Globus pallidus (tissue), 1 donor: ENCODE data around the gene GJD4.

ENCODE experiments used
- DNase-seq: peaks from one replicate; pipeline ENCODE4 v3.0.0-alpha.2; 2015; ENCODE audit warnings: low spot score

The GJD4 gene

GRCh38 chr10:35579116-35579515 lies 26.0 kb upstream of the GJD4 start:
- no peak for DNase-seq

DNA sequence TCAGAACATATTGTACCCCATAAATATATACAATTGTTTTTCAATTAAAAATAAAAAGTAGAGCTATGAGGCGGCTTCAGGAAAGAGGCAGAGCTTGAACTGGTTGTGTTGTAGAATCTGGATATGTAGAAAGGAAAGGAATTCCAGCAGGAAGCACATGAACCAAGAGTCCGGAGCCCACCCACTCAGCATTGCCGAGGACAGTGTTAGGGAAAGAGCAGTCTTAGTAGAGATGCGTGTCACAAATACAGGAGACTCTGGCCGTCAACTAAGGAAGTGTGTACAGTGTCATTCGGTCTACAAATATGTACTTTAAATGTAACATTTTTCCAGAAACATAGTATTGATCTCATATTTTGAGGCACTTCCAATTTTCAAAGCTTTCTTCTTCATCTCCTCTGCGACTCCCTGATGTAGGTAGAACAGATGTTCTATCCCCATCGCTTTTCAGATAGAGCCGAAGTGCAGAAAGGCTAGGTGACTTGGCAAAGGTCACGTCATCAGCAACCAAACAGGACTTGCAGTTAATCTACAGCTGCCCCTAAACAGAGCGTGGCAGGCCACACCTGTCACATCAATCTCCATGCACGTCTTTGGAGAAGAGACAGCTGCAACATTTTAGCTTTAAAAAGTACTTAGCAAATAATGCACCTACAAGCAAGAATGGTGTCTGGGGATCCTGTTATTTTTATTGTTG lies 25.3 kb upstream of the GJD4 start:
- DNase-seq, result no peak

DNA sequence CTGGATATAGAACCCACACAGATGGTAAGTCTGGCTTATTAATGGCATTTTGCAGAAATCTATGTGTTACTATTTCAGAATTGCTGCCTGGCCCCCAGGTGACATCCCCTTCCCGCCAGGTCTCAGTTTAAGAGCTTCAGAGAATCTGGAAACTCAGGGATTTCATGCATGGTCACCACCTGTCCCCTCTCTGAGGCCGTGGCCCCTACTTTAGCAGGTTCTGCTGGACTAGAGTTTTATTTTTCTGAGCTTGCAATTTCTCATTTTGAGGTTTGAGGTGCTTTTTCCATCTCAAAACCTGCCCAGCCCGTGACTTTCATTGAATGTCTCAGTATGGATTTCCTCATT lies 24.7 kb upstream of the GJD4 start:
- no peak for DNase-seq

GRCh38 chr10:35581655-35582054 lies 23.5 kb upstream of the GJD4 start:
- DNase-seq, result no peak

DNA sequence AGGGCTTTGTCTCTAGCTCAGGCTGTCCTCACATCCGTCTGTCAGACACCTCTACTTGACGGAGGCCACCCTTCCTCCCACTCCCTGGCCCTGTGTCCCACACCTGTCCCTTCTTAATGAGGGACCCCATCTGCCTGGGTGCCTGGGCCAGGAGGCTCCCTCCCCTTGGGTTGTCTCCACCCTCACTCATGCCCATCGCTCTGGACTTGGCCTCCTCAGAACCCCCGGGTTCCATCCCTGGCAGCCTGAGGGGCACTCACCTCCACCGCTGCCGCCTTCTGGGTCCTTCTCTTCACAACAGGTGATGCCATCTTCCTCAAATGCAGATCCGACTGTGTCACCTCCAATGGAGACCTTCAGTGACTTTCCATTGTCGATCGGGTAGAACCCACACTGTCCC lies 20.2 kb upstream of the GJD4 start:
- no peak for DNase-seq

GRCh38 chr10:35585356-35585755 lies 19.8 kb upstream of the GJD4 start:
- no peak for DNase-seq

DNA sequence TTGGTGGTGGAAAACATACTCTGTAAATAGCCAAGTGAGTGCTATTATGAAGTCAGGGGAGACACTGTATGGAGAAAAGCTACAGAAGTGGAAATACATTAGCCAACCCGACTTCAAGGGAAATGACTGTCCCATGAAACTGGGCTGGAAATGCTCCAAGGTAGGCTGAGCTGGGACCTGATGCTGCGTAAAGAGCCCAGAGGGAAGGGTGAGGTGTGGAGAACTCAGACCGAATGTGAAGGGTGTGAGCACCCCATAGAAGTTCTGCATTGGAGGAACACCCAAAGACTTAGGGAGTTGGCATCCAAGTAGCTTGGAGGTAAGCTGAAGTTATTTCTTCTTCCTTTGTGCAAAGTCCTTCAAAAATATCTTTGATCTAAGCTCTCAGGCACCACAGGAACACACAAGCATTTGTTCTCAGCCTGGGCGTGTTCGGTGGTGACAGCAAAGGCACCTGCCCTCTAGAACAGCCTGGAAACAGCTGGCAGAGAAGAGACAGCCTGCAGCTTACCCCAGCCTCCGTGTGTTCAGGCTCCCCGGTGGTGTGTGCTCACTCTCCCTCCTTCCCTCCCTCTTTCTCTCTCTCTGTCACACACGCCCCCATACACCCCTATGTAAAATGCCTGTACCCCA lies 19.1 kb upstream of the GJD4 start:
- no peak for DNase-seq

- DNase-seq, result no peak
Measured at GRCh38 chr10:35588836-35589235, 16.3 kb upstream of the GJD4 start.

DNA sequence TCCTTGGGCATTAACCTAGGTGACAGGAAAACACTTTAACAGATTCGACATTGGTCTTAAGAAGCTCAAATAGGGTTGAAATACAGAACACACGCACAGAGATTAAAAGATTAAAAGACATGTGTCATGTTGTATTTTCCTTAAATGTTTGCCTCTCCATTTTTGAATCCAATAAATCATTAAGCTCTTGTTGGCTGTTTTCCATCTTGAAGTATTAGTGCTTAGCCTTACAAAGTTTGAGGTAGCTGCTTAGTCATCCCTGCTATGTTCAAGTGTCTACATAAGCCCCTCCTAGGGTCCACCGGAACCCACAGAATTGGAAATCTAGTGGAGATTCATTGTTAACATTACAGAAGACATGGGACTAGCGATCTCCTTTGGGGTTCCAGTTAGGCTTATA lies 12.7 kb upstream of the GJD4 start:
- DNase-seq, result no peak

DNA sequence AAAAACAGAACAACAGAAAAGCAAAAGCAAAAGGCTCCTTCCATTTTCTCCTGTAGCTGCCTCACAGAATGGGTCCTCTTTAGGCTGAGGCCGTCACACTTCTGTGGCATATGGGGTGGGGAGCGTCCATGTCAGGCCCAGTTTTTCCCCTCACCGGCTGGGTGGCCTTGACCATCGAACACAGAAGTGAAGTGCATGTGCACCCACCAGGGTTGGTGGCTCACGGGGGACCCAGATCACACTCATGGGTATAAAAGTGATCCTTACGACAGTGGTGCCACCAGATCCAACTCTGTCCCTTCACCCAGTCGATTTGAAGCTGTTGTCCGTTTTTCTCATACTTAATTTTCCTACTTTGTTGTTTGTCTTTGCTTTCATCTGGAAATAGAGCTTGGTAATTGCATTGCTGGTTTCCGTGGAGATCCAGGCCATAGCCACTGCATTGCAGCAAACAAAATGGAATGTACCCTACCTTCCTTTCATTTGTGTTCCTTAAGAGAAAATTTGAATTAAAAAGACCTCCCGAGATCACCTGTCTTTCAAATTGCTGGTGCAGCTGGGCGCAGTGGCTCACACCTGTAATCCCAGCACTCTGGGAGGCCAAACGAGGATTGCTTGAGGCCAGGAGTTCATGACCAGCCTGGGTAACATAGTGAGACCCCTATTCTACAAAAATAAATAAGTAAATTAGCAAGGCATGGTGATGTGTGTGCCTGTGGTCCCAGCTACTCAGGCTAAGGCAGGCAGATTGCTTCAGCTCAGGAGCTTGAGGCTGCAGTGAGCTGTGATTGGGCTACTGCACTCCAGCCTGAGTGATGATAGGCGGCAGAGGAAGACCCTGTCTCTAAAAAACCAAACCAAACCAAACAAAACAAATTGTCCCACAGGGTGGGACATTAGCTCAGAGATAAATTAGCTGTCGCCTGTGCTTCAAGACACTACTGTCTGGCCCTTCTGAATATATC lies 10.7 kb upstream of the GJD4 start:
- DNase-seq, result no peak

- DNase-seq, result no peak
Measured at GRCh38 chr10:35595106-35595505, 10.0 kb upstream of the GJD4 start.

- no peak for DNase-seq
Measured at GRCh38 chr10:35598379-35598778, 6.8 kb upstream of the GJD4 start.

- DNase-seq, result no peak
Measured at GRCh38 chr10:35600193-35600592, 4.9 kb upstream of the GJD4 start.

DNA sequence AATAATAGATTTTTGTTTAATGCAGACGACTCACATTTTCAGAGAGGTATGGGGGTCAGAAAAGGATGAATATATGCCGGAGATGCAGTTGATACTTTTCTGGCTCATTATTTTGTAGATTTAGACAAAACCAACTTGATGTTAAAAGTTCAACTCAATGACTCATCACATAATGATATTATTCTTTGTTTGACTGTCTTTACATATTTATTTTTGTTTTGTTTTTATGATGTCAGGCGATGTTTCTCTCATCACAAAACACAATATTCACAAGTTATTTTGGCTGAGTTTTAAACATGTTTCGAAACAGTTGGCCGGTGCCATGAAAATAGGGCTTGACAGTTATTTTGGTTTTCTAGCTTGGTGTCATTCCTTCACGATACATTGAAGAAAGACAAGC lies 1.3 kb downstream of the GJD4 start:
- DNase-seq, result no peak

DNA sequence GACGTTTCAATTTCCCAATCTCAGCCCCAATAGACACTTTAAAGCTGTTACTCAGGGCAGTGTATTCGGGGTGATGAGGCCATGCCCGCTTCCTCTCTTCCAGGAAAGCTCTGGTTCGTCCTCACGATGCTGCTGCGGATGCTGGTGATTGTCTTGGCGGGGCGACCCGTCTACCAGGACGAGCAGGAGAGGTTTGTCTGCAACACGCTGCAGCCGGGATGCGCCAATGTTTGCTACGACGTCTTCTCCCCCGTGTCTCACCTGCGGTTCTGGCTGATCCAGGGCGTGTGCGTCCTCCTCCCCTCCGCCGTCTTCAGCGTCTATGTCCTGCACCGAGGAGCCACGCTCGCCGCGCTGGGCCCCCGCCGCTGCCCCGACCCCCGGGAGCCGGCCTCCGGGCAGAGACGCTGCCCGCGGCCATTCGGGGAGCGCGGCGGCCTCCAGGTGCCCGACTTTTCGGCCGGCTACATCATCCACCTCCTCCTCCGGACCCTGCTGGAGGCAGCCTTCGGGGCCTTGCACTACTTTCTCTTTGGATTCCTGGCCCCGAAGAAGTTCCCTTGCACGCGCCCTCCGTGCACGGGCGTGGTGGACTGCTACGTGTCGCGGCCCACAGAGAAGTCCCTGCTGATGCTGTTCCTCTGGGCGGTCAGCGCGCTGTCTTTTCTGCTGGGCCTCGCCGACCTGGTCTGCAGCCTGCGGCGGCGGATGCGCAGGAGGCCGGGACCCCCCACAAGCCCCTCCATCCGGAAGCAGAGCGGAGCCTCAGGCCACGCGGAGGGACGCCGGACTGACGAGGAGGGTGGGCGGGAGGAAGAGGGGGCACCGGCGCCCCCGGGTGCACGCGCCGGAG lies 2.6 kb downstream of the GJD4 start:
- no peak for DNase-seq

- no peak for DNase-seq
Measured at GRCh38 chr10:35608328-35608672, 3.2 kb downstream of the GJD4 start.

DNA sequence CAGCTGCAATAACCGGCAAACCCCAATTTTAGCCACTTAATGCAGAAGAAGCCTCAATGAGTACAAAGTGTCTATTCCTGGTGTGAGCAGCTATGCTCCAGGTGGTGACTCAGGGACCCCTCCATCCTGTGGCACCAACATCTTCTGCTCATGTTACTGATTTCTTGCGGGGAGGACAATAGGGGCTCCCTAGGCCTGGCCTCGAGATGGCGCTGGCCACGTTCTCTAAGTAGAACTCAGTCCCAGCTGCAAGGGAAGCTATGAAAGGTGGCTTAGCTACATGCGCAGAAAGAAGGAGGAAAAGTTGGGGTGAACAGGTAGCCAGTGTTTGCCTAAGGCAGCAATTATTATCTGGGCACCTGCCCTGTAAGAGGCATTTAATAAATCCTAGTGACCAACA lies 6.6 kb downstream of the GJD4 start:
- no peak for DNase-seq

GRCh38 chr10:35612385-35613106 lies 7.4 kb downstream of the GJD4 start:
- DNase-seq, result no peak

DNA sequence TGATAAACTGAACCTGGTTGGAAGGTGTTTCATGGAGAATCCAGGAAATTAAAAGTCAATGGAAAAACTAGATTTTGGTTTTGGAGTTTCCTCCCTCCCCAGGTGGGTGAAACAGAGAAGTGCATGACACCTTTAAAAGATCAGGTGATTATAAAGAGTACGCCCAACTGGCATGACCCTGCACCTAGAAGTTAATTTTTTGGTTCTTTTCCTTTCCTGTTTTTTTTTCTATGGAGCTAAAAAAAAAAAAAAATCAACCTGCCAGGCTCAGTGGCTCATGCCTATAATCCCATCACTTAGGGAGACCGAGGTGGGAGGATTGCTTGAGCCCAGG lies 7.9 kb downstream of the GJD4 start:
- no peak for DNase-seq

- no peak for DNase-seq
Measured at GRCh38 chr10:35613597-35614226, 8.6 kb downstream of the GJD4 start.

- no peak for DNase-seq
Measured at GRCh38 chr10:35614312-35614711, 9.2 kb downstream of the GJD4 start.
